ENCODE measurements around the gene KLRF2.
"Not testable (repeated sequence)": the region's sequence is repeated elsewhere in the genome, so short reads cannot be mapped to it uniquely, and the experiment has no call there.

KLRF2 gene

GRCh38 chr12:9870286-9870866 is 10.9 kb upstream of the KLRF2 start:
- no peaks in the 10 kb centered on the region for H3K9me3 ChIP-seq (ENCODE audit: insufficient read depth, low read depth, low read length)
- 0 out of 2 replicates have a peak, but pooled peaks cover 2% of the 10 kb centered on the region for H3F3A ChIP-seq (ENCODE audit: low read depth)
- peak overlapping the region; percentile 82 for H3K4me3 ChIP-seq (ENCODE audit: low read length, poor library complexity, severe bottlenecking)
- no peaks in the 10 kb centered on the region for H4K20me1 ChIP-seq (ENCODE audit: insufficient read depth, low read length, poor library complexity, severe bottlenecking)
- peaks cover 74% of the 10 kb centered on the region for H3K79me2 ChIP-seq (ENCODE audit: insufficient read depth, low read length)
- H3K36me3 ChIP-seq (ENCODE audit: insufficient read depth, low read length), result no peaks in the 10 kb centered on the region
- no peak overlapping the region for H2AFZ ChIP-seq (ENCODE audit: low read length)
- H3K9ac ChIP-seq (ENCODE audit: low read depth, low read length, poor library complexity, severe bottlenecking), result peak overlapping the region; percentile 93
- no peaks in the 10 kb centered on the region for H3K9me2 ChIP-seq (replicated peaks; ENCODE audit: low read depth, low read length)
- H3K4me2 ChIP-seq (ENCODE audit: low read depth, low read length, poor library complexity, severe bottlenecking), result peak overlapping the region; percentile 97
- no peaks in the 10 kb centered on the region for H3K27me3 ChIP-seq (ENCODE audit: insufficient read depth, low read length, poor library complexity, severe bottlenecking)
- TF ChIP-seq EZH2phosphoT487 (IDR thresholded peaks at IDR 0.05; ENCODE audit: borderline replicate concordance) (no peak), CTCF (conservative IDR thresholded peaks at IDR 0.05; ENCODE audit: low read length) (no peak)
- H3K4me1 ChIP-seq (ENCODE audit: insufficient read depth, low read length, poor library complexity, severe bottlenecking), result peaks cover 35% of the 10 kb centered on the region

- TF ChIP-seq CTCF (conservative IDR thresholded peaks at IDR 0.05; ENCODE audit: low read length) (no peak), EZH2phosphoT487 (IDR thresholded peaks at IDR 0.05; ENCODE audit: borderline replicate concordance) (no peak)
- Histone ChIP-seq H3K9me3 (ENCODE audit: insufficient read depth, low read depth, low read length) (no peaks in the 10 kb centered on the region), H4K20me1 (ENCODE audit: insufficient read depth, low read length, poor library complexity, severe bottlenecking) (no peaks in the 10 kb centered on the region), H3K4me3 (ENCODE audit: low read length, poor library complexity, severe bottlenecking) (peak overlapping the region; percentile 57), H3K4me1 (ENCODE audit: insufficient read depth, low read length, poor library complexity, severe bottlenecking) (peaks cover 35% of the 10 kb centered on the region), H3K4me2 (ENCODE audit: low read depth, low read length, poor library complexity, severe bottlenecking) (peak overlapping the region; percentile 76), H3K79me2 (ENCODE audit: insufficient read depth, low read length) (peaks cover 57% of the 10 kb centered on the region), H3K9me2 (replicated peaks; ENCODE audit: low read depth, low read length) (no peaks in the 10 kb centered on the region), H3K9ac (ENCODE audit: low read depth, low read length, poor library complexity, severe bottlenecking) (peak overlapping the region; percentile 71), H3F3A (ENCODE audit: low read depth) (0 out of 2 replicates have a peak, but pooled peaks cover 2% of the 10 kb centered on the region), H3K27me3 (ENCODE audit: insufficient read depth, low read length, poor library complexity, severe bottlenecking) (no peaks in the 10 kb centered on the region), H2AFZ (ENCODE audit: low read length) (peak overlapping the region; percentile 10; the same call in 1 of the 2 replicates), H3K36me3 (ENCODE audit: insufficient read depth, low read length) (no peaks in the 10 kb centered on the region)
Measured at GRCh38 chr12:9872162-9872561, 9.1 kb upstream of the KLRF2 start.

- no peaks in the 10 kb centered on the region for H4K20me1 ChIP-seq (ENCODE audit: insufficient read depth, low read length, poor library complexity, severe bottlenecking)
- peak overlapping the region; percentile 71 for H3K9ac ChIP-seq (ENCODE audit: low read depth, low read length, poor library complexity, severe bottlenecking)
- no peaks in the 10 kb centered on the region for H3K9me3 ChIP-seq (ENCODE audit: insufficient read depth, low read depth, low read length)
- H3K9me2 ChIP-seq (replicated peaks; ENCODE audit: low read depth, low read length), result no peaks in the 10 kb centered on the region
- no peak overlapping the region for H3K4me3 ChIP-seq (ENCODE audit: low read length, poor library complexity, severe bottlenecking)
- TF ChIP-seq EZH2phosphoT487 (IDR thresholded peaks at IDR 0.05; ENCODE audit: borderline replicate concordance), result no peak
- peaks cover 35% of the 10 kb centered on the region for H3K4me1 ChIP-seq (ENCODE audit: insufficient read depth, low read length, poor library complexity, severe bottlenecking)
- 0 out of 2 replicates have a peak, but pooled peaks cover 2% of the 10 kb centered on the region for H3F3A ChIP-seq (ENCODE audit: low read depth)
- H3K79me2 ChIP-seq (ENCODE audit: insufficient read depth, low read length), result peaks cover 51% of the 10 kb centered on the region
- H2AFZ ChIP-seq (ENCODE audit: low read length), result no peak overlapping the region
- no peaks in the 10 kb centered on the region for H3K36me3 ChIP-seq (ENCODE audit: insufficient read depth, low read length)
- H3K4me2 ChIP-seq (ENCODE audit: low read depth, low read length, poor library complexity, severe bottlenecking), result no peak overlapping the region
- no peaks in the 10 kb centered on the region for H3K27me3 ChIP-seq (ENCODE audit: insufficient read depth, low read length, poor library complexity, severe bottlenecking)
Measured at GRCh38 chr12:9872742-9873141, 8.5 kb upstream of the KLRF2 start.

- H3K36me3 ChIP-seq (ENCODE audit: insufficient read depth, low read length); H3K4me2 ChIP-seq (ENCODE audit: low read depth, low read length, poor library complexity, severe bottlenecking); H3K9me2 ChIP-seq (replicated peaks; ENCODE audit: low read depth, low read length); H3F3A ChIP-seq (ENCODE audit: low read depth); H2AFZ ChIP-seq (ENCODE audit: low read length); H4K20me1 ChIP-seq (ENCODE audit: insufficient read depth, low read length, poor library complexity, severe bottlenecking); H3K4me3 ChIP-seq (ENCODE audit: low read length, poor library complexity, severe bottlenecking); H3K27me3 ChIP-seq (ENCODE audit: insufficient read depth, low read length, poor library complexity, severe bottlenecking); H3K9me3 ChIP-seq (ENCODE audit: insufficient read depth, low read depth, low read length); H3K9ac ChIP-seq (ENCODE audit: low read depth, low read length, poor library complexity, severe bottlenecking): not testable (repeated sequence)
- Histone ChIP-seq H3K4me1 (ENCODE audit: insufficient read depth, low read length, poor library complexity, severe bottlenecking) (peaks cover 39% of the 10 kb centered on the region), H3K79me2 (ENCODE audit: insufficient read depth, low read length) (peaks cover 18% of the 10 kb centered on the region; the same call in 1 of the 2 replicates)
Measured at GRCh38 chr12:9876120-9876519, 5.2 kb upstream of the KLRF2 start.
